GM12892 (cell line): ENCODE results near the gene LNX1.

Experiments
- POLR2A ChIP-seq: IDR thresholded peaks from 2 replicates; pipeline ENCODE4 v1.6.1; 2011; ENCODE audit warnings: low read depth, low read length, control low read depth
- POLR2AphosphoS5 ChIP-seq: IDR thresholded peaks from 2 replicates; pipeline ENCODE4 v1.6.1; 2011; ENCODE audit warnings: low read depth, low read length, control low read depth
- TAF1 ChIP-seq: IDR thresholded peaks from 2 replicates; pipeline ENCODE4 v1.6.1; 2011; ENCODE audit warnings: low read depth, mild to moderate bottlenecking, control low read depth, low read length, borderline replicate concordance

GRCh38 chr4:53507058-53507457 is 84.2 kb downstream of the LNX1 start:
- TF ChIP-seq POLR2A (no peak), TAF1 (no peak), POLR2AphosphoS5 (no peak)
